ENCODE results near the gene SCO2. TPM values are rescaled to one million over a fixed set of nuclear protein-coding genes. Genes with fewer than 3 reads are reported as not detected.

Gene SCO2
- total RNA-seq, 4 donors from 2014 or later = 5.1 to 14.9 (median 6.7) TPM

GRCh38 chr22:50529897-50530579, 4.6 kb upstream of the SCO2 start, which contains the start of gene TYMP:
Gene TYMP (minus strand): TSS chr22:50530012. CDS start chr22:50529709, 303 bp downstream.
- no peaks in the 10 kb centered on the region for H3K9me3 ChIP-seq
- H3K4me3 ChIP-seq = peak within 1 kb of the TSS; percentile 54 to 87 (median 64)
- WGBS, 2 donors = 10% methylated on average over 4 of the region's 92 CpGs; no CpG with 5 or more reads in 1 of the 2 donors
- peaks cover 0 to 41% (median 0%) of the 10 kb centered on the region in 4 donors for H3K27me3 ChIP-seq
- TF ChIP-seq CTCF (IDR thresholded peaks at IDR 0.05) (peak in 2 of 6 experiments; percentile 2 to 15), POLR2A (IDR thresholded peaks at IDR 0.05) (peak in 3 of 4 donors; percentile 7 to 93 (median 47))
- no peaks in the 10 kb centered on the region for H3K36me3 ChIP-seq
- peak within 1 kb of the TSS; percentile 96 to 100 (median 98) for H3K27ac ChIP-seq
- no peak for DNase-seq
- intact Hi-C loops (cut with DNase I) = loop anchor here (10.0 kb wide), 1 partner anchor 85 kb away; no protein-coding TSS in a partner anchor
- peaks cover 31 to 93% (median 44%) of the 10 kb centered on the region in 3 donors for H3K4me1 ChIP-seq

GRCh38 chr22:50529416-50529896, 4.1 kb upstream of the SCO2 start:
- intact Hi-C loops (cut with DNase I) = loop anchor here (10.0 kb wide), 1 partner anchor 85 kb away; no protein-coding TSS in a partner anchor
- H3K9me3 ChIP-seq = no peaks in the 10 kb centered on the region
- no peaks in the 10 kb centered on the region for H3K36me3 ChIP-seq
- 16% methylated on average over 5 of the region's 50 CpGs; no CpG with 5 or more reads in 1 of the 2 donors for WGBS, 2 donors
- peaks cover 36 to 96% (median 49%) of the 10 kb centered on the region in 3 donors for H3K4me1 ChIP-seq
- H3K4me3 ChIP-seq = peak overlapping the region; percentile 54 to 87 (median 64)
- no peak for TF ChIP-seq POLR2A (IDR thresholded peaks at IDR 0.05)
- TF ChIP-seq CTCF (IDR thresholded peaks at IDR 0.05) = no peak
- H3K27me3 ChIP-seq = peaks cover 0 to 35% (median 0%) of the 10 kb centered on the region in 4 donors
- peak overlapping the region; percentile 96 to 100 (median 98) for H3K27ac ChIP-seq
- DNase-seq = no peak

- WGBS, 2 donors = 40 to 79% methylated on average over 2 of the region's 15 CpGs
- intact Hi-C loops (cut with DNase I) = loop anchor here (10.0 kb wide), 1 partner anchor 86 kb away; no protein-coding TSS in a partner anchor
- TF ChIP-seq POLR2A (IDR thresholded peaks at IDR 0.05) (no peak), CTCF (IDR thresholded peaks at IDR 0.05) (no peak)
- H3K36me3 ChIP-seq = peaks cover 0 to 4% (median 2%) of the 10 kb centered on the region in 3 donors
- H3K4me3 ChIP-seq = peak overlapping the region; percentile 54 to 87 (median 64)
- no peaks in the 10 kb centered on the region for H3K9me3 ChIP-seq
- H3K27me3 ChIP-seq = peaks cover 0 to 31% (median 0%) of the 10 kb centered on the region in 4 donors
- peak overlapping the region; percentile 96 to 100 (median 98) for H3K27ac ChIP-seq
- H3K4me1 ChIP-seq = peaks cover 42 to 96% (median 56%) of the 10 kb centered on the region in 3 donors
- DNase-seq = no peak
These were observed 3.5 kb upstream of the SCO2 start for GRCh38 chr22:50528682-50529415.

- Histone ChIP-seq H3K4me1 (peaks cover 46 to 96% (median 57%) of the 10 kb centered on the region in 3 donors), H3K4me3 (peak overlapping the region in 2 of 4 donors; percentile 66 to 87), H3K9me3 (no peaks in the 10 kb centered on the region), H3K27me3 (peaks cover 0 to 31% (median 0%) of the 10 kb centered on the region in 4 donors), H3K27ac (peak overlapping the region; percentile 96 to 100 (median 98)), H3K36me3 (peaks cover 6 to 11% (median 10%) of the 10 kb centered on the region in 3 donors)
- WGBS, 2 donors = 89% methylated on average over 15 to 18 of the region's 18 CpGs
- intact Hi-C loops (cut with DNase I) = loop anchor here (10.0 kb wide), 1 partner anchor 87 kb away; no protein-coding TSS in a partner anchor
- TF ChIP-seq CTCF (IDR thresholded peaks at IDR 0.05) (no peak), POLR2A (IDR thresholded peaks at IDR 0.05) (no peak)
- DNase-seq = no peak
These were observed 2.7 kb upstream of the SCO2 start for GRCh38 chr22:50527921-50528681.
